HG02938 (cell line): Measurements from ENCODE around the gene IFT122.

Source experiments
- ATAC-seq: cut with Tn5 transposase; IDR thresholded peaks from one replicate; pipeline ENCODE4 v1.9.1; 2021; ENCODE audit warnings: mild to moderate bottlenecking, moderate library complexity; ENCODE audit not compliant: unreplicated experiment

The IFT122 gene

DNA sequence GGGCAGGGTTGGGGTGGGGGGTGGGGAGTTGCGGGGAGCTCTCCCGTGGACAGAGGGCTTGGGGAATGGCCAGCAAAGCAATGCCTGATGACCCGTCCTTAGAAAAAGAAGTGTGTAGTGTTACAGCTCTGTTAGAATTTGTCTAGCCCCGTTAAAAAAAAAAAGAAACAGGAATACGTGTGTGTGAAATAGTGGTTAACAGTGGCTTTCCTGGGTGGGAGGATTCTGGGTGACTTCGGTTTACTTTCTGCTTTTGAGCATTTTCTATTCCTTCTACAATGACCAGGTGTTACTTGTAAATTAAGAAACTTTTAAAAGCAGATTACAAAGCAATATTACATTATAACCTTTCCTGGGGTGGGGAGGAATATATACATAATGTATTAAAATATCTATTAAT is 127.9 kb downstream of the IFT122 start:
- ATAC-seq: no peak

DNA sequence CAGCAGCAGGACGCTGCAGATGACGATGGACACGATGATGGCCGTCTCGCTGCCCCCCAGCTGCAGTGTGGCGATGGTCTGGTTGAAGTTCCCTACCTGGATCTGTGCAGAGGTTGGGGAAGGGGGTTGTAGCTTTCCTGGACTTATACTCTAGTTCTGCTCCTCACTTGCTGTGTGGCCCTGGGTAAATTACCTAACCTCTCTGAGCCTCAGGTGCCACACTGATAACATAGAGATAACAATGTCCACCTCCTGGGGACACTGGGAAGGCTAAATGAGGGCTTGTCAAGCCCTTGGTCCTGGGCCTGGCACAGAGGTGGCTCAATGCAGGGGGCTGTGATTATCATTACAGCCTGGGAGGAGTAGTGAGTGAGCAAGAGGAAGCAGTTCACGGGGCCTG is 129.8 kb downstream of the IFT122 start:
- no peak for ATAC-seq
